Sciatic nerve (tissue), 2 donors: ENCODE measurements around the gene NRBP1. TPM values are rescaled to one million over a fixed set of nuclear protein-coding genes. Genes with fewer than 3 reads are reported as not detected.
"Not testable (repeated sequence)": the region's sequence is repeated elsewhere in the genome, so short reads cannot be mapped to it uniquely, and the experiment has no call there.

Source experiments
- ATAC-seq: fragments of 200-7000 bp; cut with Tn5 transposase; one replicate; pipeline ENCODE4 v1.9.1; 2020; ENCODE audit warnings: mild to moderate bottlenecking, moderate library complexity
- DNase-seq: peaks from one replicate; pipeline ENCODE4 v3.0.0-alpha.2; 2020; ENCODE audit warnings: low spot score
- intact Hi-C: fragments of 100-400 bp; cut with DNase I; formaldehyde crosslinking; loops from one replicate; pipeline ENCODE4 v1.14.2; 2022
- total RNA-seq: library from RNA; stranded (reverse); fragmentation: NEBNext Ultra II Directional; extraction: Animal tissue kit (Norgen Biotek cat#: 25700); gene quantifications from one replicate; pipeline ENCODE4 v1.2.1, GENCODE V29; 2021
- donor health status: DM: no; HTN: no; CAD: no.
- donor health status: DM: no; HTN: no; CAD: no.

The NRBP1 gene
- total RNA-seq, 1 donor from 2014 or later: 77.6 TPM

- intact Hi-C loops: no loop called here
- DNase-seq (no peak), ATAC-seq (no peak)
Measured at GRCh38 chr2:27416151-27416550, 12.3 kb upstream of the NRBP1 start.

DNA sequence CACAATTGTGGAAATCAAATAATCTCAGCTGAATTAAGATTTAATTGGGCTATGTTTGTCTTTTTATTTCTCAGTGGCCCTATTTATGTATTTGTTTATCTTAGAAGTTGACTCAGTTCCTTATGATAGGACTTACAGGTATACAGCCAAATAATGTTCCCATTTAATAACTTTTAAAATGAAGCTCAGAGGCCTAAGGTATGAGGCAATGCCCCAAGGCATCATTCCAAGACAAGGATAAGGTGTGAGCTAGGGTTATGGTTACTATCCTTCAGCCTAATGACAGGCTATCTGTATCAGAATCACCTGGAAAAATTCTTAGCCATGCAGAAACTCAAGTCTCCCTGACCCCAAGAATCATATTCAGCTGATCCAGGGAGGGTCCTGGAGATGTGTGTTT is 7.4 kb upstream of the NRBP1 start:
- ATAC-seq (no peak), DNase-seq (no peak)
- intact Hi-C loops: no loop called here

GRCh38 chr2:27421660-27422250 is 6.7 kb upstream of the NRBP1 start:
- no peak for DNase-seq
- ATAC-seq: no peak
- intact Hi-C loops: no loop called here

DNA sequence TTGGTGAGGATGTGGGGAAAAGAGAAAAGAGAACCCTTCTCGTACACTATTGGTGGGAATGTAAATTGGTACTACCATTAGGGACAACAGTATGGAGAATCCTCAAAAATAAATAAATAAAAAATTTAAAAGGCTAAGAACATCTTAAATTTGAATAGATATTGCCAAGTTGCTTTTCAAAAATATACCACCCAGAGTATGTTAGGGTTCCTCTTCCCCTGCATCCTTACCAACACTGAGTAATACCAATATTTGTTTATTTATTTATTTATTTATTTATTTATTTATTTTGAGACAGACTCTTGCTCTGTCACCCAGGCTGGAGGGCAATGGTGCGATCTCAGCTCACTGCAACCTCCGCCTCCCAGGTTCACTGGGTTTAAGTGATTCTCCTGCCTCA is 5.5 kb upstream of the NRBP1 start:
- intact Hi-C loops: no loop called here
- ATAC-seq: no peak
- no peak for DNase-seq

GRCh38 chr2:27425039-27425438 is 3.4 kb upstream of the NRBP1 start:
- intact Hi-C loops, ATAC-seq, DNase-seq: not testable (repeated sequence)

GRCh38 chr2:27427863-27428212 is 593 bp upstream of the NRBP1 start:
- ATAC-seq (no peak), DNase-seq (no peak)
- intact Hi-C loops: no loop called here

DNA sequence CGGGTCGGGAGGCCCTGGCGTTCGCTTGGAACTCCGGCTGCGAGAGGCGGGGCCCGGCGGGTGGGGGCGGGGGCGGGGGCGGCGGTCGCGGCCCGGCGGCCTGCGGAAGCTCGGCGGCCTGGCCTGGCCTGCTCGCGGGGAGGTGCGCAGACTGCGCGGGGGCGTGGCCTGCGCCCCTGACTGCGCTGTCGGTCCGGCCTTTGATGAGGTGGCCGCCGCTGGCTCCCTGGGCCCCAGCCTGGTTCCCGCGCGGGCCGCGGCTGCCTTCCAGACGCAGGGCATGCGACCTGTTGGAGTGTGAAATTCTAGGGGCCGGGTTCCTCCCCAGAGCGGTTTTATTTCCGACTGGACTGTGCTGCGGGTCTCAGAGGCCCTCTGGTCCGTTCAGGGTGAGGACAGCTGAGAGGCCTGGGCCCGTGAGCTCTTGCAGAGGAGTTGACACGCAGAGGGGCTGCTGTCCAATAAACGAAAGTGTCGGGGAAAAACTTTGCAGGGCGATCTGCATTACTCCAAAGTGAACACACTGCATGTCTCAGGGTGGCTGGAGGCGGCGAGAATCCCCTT is 629 bp downstream of the NRBP1 start:
- DNase-seq (peak; percentile 83), ATAC-seq (peak; percentile 84)
- intact Hi-C loops: no loop called here

DNA sequence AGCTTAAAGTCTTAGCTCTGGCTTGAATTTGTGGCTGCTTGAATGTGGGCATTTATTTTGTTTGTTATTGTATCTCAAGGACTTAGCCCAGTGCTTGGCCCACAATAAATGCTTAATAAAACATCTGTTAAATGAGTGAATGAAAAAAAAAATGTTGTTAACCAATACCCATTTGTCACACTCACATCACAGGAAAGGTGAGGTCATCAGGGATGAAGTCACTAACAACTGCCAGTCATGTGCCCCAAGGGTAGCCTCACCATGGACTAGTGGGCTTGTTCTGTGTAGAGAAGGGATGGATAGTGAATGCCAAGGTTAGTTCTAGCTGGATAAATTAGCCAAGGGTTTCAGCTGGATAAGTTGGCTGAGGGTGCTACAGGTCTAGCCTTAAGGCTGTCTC is 3.0 kb downstream of the NRBP1 start:
- ATAC-seq: no peak
- no peak for DNase-seq
- intact Hi-C loops: no loop called here

DNA sequence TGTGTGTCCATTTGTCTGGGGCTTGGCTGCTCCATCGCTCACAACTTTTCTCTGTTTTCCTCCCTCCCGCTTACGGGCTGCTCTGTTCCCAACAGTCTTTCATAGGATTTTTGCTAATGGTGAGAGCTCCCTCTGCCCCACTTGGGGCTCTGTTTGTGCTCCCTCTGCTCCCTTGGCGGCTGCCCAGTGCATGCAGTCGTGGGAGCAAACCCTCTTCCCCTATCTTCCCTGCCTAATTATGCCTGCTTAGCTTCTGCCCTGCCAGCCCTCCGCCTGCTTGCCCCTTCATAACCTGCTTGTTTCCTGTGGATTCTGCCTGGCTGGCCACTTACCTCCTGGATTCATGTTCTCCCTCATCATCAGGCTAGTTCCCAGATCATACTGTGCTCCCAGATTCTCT is 7.2 kb downstream of the NRBP1 start:
- ATAC-seq (no peak), DNase-seq (no peak)
- intact Hi-C loops: no loop called here

GRCh38 chr2:27441226-27441926 is 12.9 kb downstream of the NRBP1 start:
- intact Hi-C loops: no loop called here
- DNase-seq: no peak
- ATAC-seq: no peak

GRCh38 chr2:27441958-27442919 is 13.8 kb downstream of the NRBP1 start, which contains the start of gene KRTCAP3:
Gene KRTCAP3, plus strand, starts transcription at chr2:27442381. Its CDS starts 32 bp downstream, at chr2:27442413.
- ATAC-seq (peak; percentile 47), DNase-seq (no peak)
- intact Hi-C loops: no loop called here

DNA sequence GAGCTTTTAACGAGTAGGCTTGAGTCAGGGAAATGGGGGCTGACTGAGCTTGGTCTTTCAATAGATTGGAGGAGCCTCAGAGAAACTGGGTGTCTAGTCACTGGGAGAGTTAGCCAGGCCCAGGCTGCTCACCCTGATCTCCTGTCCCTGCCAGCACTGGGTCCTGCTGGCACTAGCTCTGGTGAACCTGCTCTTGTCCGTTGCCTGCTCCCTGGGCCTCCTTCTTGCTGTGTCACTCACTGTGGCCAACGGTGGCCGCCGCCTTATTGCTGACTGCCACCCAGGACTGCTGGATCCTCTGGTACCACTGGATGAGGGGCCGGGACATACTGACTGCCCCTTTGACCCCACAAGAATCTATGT is 14.5 kb downstream of the NRBP1 start:
- intact Hi-C loops: no loop called here
- DNase-seq (no peak), ATAC-seq (peak; percentile 38)

- DNase-seq (no peak), ATAC-seq (no peak)
- intact Hi-C loops: no loop called here
Measured at GRCh38 chr2:27445155-27445554, 16.7 kb downstream of the NRBP1 start.

DNA sequence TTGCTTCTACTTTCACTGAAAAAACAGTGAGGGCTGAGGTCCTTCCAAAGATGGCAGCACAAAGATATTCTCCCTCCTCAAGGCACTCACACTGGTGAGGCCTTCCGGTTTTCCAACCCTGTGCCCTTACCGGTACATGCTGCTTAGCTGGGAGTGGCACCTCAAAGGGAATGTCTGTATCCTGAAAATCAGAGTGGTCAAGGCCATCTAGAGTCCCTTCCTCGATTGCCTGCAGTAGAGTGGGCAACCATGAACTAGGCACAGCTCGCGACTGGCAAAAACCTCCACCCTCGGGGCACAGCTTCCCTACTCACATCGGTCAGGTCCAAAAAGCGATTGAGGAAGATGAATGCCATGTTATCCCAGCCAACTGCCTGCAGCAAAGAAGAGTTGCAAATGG is 17.2 kb downstream of the NRBP1 start:
- ATAC-seq (no peak), DNase-seq (no peak)
- intact Hi-C loops: no loop called here

DNA sequence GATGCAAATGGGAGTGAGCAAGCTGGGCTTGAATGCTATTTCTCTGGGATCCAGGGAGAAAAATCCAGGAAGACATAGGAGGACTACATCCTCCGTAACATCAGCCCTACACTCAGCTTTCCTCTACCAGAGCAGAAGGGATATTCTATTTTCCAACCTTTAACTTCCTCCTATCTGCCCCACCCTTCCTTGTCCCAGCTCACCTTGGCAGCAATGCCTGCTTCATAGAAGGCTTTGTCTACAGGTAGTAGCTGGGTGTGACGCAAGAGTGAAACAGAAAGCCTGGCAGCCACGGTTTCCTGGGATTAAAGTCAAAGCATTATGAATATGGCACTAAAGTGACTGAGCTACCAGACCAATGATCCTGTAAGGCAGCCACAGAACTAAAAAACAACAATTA is 17.6 kb downstream of the NRBP1 start:
- ATAC-seq: no peak
- no peak for DNase-seq
- intact Hi-C loops: no loop called here

- no peak for DNase-seq
- intact Hi-C loops: no loop called here
- ATAC-seq: no peak
Measured at GRCh38 chr2:27448381-27448780, 19.9 kb downstream of the NRBP1 start.

DNA sequence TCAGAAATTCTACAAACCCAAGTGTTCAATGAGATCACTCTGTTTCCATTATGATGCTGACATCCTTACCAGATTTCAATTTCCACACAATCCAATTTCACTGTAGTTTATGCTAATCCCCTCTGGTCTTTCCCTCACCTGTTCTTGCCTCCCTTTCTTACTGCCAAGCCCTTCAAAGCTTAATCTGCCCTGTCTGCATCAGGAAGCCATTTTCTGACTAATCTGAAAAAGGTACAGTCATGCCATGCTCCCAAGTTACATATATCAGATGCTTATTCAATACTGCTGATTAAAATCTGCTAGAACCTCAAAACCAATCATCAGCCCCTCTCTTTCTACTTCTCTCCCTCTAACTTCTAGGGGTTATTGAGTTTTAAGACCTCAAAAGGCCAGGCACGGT is 22.7 kb downstream of the NRBP1 start:
- intact Hi-C loops: no loop called here
- ATAC-seq (no peak), DNase-seq (no peak)

DNA sequence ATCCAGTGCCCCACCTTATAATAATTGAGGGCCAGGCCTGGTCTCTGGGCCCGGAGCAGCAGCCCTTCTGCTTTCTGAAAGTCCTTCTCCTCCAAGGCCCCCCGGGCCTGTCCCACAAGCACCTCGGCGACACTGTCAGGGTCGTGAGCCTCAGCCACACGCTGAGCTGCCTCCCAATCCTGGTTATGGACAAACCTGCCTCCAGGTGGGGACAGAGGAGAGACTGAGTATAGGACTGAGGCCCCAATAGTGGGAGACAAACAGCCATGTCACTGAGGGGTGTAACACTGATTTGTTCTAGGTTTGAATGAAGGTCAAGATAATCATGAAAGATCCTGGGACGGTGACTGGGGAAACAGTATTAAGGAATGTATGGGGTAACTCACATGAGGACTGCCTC is 25.5 kb downstream of the NRBP1 start:
- ATAC-seq (no peak), DNase-seq (no peak)
- intact Hi-C loops: no loop called here

DNA sequence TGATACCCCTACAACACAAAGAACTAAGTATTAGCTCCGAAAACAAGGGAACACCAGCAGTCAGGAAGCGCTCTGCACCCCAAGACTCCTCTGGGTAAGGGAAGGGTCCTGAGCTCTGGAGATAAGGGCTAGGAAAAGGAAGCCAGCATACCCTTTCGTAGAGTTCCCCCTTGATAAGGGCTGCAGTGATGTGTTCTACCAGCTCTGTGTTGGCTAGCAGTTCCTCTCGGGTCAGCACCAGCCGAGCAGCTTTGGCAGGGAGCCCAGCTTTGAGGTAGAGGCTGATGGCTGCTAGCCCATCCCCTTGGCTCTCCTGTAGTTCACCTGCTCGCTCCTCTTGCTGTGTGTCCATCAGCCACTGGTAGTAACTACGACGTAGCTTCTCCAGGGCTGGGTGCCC is 32.7 kb downstream of the NRBP1 start:
- no peak for ATAC-seq
- intact Hi-C loops: no loop called here
- DNase-seq: no peak

DNA sequence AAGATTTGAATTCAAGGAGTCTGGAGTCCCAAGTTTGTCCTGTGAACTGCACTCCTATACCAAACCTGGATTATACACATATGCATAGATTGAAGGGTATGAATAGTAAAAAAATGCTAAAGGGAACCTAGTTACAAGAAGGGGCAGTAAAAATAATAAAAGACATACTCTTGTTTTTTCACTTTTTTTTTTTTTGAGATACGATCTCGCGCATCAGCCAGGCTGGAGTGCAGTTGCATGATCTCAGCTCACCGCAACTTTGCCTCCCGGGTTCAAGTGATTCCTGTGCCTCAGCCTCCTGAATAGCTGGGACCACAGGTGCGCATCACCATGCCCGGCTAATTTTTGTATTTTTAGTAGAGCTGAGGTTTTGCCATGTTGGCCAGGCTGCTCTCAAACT is 36.0 kb downstream of the NRBP1 start:
- DNase-seq (no peak), ATAC-seq (no peak)
- intact Hi-C loops: no loop called here
